GM23338 (cell line): ENCODE data around the gene PRDM9. TPM values are rescaled to one million over a fixed set of nuclear protein-coding genes. Genes with fewer than 3 reads are reported as not detected.

Source experiments
- ATAC-seq: fragments of 200-7000 bp; cut with Tn5 transposase; 3 replicates; pipeline ENCODE4 v1.9.1; 2020
- DNase-seq: peaks from one replicate; pipeline ENCODE4 v3.0.0-alpha.2; 2015; ENCODE audit warnings: low spot score
- H2AFZ ChIP-seq: fragments of 200-600 bp; sonication (generic); 2 replicates; pipeline ENCODE4 v1.8.0; 2016; ENCODE audit warnings: antibody characterized with exemption, mild to moderate bottlenecking, moderate library complexity
- H3F3A ChIP-seq: fragments of 200-600 bp; sonication (generic); replicated peaks from 2 replicates; pipeline ENCODE4 v1.8.0; 2017; ENCODE audit warnings: antibody characterized with exemption, mixed run types, low read depth
- H3K27ac ChIP-seq: fragments of 200-600 bp; sonication (generic); 2 replicates; pipeline ENCODE4 v1.6.1; 2016; ENCODE audit warnings: low read depth
- H3K27me3 ChIP-seq: fragments of 200-600 bp; sonication (generic); 2 replicates; pipeline ENCODE4 v1.8.0; 2016; ENCODE audit warnings: mild to moderate bottlenecking, mixed run types, moderate library complexity; ENCODE audit not compliant: insufficient read depth
- H3K36me3 ChIP-seq: fragments of 200-600 bp; sonication (generic); 2 replicates; pipeline ENCODE4 v1.8.0; 2016; ENCODE audit warnings: mild to moderate bottlenecking; ENCODE audit not compliant: insufficient read depth
- H3K4me1 ChIP-seq: fragments of 200-600 bp; sonication (generic); 2 replicates; pipeline ENCODE4 v1.8.0; 2016; ENCODE audit warnings: mild to moderate bottlenecking, moderate library complexity; ENCODE audit not compliant: insufficient read depth
- H3K4me2 ChIP-seq: fragments of 200-600 bp; sonication (generic); 2 replicates; pipeline ENCODE4 v1.7.1; 2017; ENCODE audit warnings: mixed run types
- H3K4me3 ChIP-seq: fragments of 200-600 bp; sonication (generic); 2 replicates; pipeline ENCODE4 v1.6.1; 2016; ENCODE audit warnings: mixed run types
- H3K79me2 ChIP-seq: fragments of 200-600 bp; sonication (generic); replicated peaks from 2 replicates; pipeline ENCODE4 v1.8.0; 2017; ENCODE audit warnings: mild to moderate bottlenecking; ENCODE audit not compliant: insufficient read depth
- H3K9me2 ChIP-seq: fragments of 200-600 bp; sonication (generic); 2 replicates; pipeline ENCODE4 v1.8.0; 2017; ENCODE audit not compliant: insufficient read depth
- H4K20me1 ChIP-seq: fragments of 200-600 bp; sonication (generic); replicated peaks from 2 replicates; pipeline ENCODE4 v1.8.0; 2017; ENCODE audit warnings: mild to moderate bottlenecking; ENCODE audit not compliant: insufficient read depth
- H3K27ac Mint-ChIP-seq: 2 replicates; pipeline ENCODE4 v1.8.0; 2020; ENCODE audit warnings: inconsistent platforms, mild to moderate bottlenecking, moderate library complexity, mixed read lengths
- H3K27me3 Mint-ChIP-seq: 3 replicates; pipeline ENCODE4 v1.8.0; 2022; ENCODE audit warnings: low read depth, mild to moderate bottlenecking, moderate library complexity, mixed read lengths, inconsistent platforms; ENCODE audit not compliant: insufficient read depth, poor library complexity
- H3K36me3 Mint-ChIP-seq: 3 replicates; pipeline ENCODE4 v1.8.0; 2021; ENCODE audit warnings: low read depth, mild to moderate bottlenecking, inconsistent platforms, moderate library complexity, mixed read lengths
- H3K4me1 Mint-ChIP-seq: 3 replicates; pipeline ENCODE4 v1.8.0; 2020; ENCODE audit warnings: mild to moderate bottlenecking, inconsistent platforms, mixed read lengths
- H3K4me3 Mint-ChIP-seq: 3 replicates; pipeline ENCODE4 v1.8.0; 2021; ENCODE audit warnings: moderate library complexity, mild to moderate bottlenecking, inconsistent platforms, mixed read lengths
- H3K9me3 Mint-ChIP-seq: 3 replicates; pipeline ENCODE4 v1.8.0; 2020; ENCODE audit warnings: moderate library complexity, mild to moderate bottlenecking, inconsistent platforms, mixed read lengths
- CREB1 ChIP-seq: fragments of 250-450 bp; sonication (Bioruptor Pico); IDR thresholded peaks from 2 replicates; pipeline ENCODE4 v1.5.0; 2020; ENCODE audit warnings: low read depth, mild to moderate bottlenecking, moderate library complexity
- EZH2 ChIP-seq: fragments of 200-600 bp; sonication (generic); IDR thresholded peaks from one replicate; pipeline ENCODE4 v1.8.0; 2017; ENCODE audit warnings: antibody characterized with exemption, mild to moderate bottlenecking, low read depth; ENCODE audit not compliant: unreplicated experiment
- EZH2phosphoT487 ChIP-seq: fragments of 200-600 bp; sonication (generic); IDR thresholded peaks from one replicate; pipeline ENCODE4 v1.8.1; 2018; ENCODE audit warnings: antibody characterized with exemption; ENCODE audit not compliant: unreplicated experiment
- JUNB ChIP-seq: IDR thresholded peaks from one replicate; pipeline ENCODE4 v1.6.1; 2016; ENCODE audit warnings: antibody characterized with exemption; ENCODE audit not compliant: unreplicated experiment
- NANOG ChIP-seq: IDR thresholded peaks from 2 replicates; pipeline ENCODE4 v1.6.1; 2016; ENCODE audit warnings: antibody characterized with exemption, borderline replicate concordance
- POLR2AphosphoS5 ChIP-seq: IDR thresholded peaks from 2 replicates; pipeline ENCODE4 v1.6.1; 2016; ENCODE audit warnings: antibody characterized with exemption, low read depth
- STAT1 ChIP-seq: IDR thresholded peaks from one replicate; pipeline ENCODE4 v1.6.1; 2016; ENCODE audit warnings: antibody characterized with exemption; ENCODE audit not compliant: unreplicated experiment
- ZNF114 ChIP-seq: fragments of 250-450 bp; sonication (Bioruptor Pico); IDR thresholded peaks from 2 replicates; pipeline ENCODE4 v1.5.0; 2020; ENCODE audit warnings: mild to moderate bottlenecking, moderate library complexity
- polyA plus RNA-seq: library from polyadenylated mRNA; unstranded; fragments of >200 nt; fragmentation: Nextera tagmentation; extraction: Ambion mirVana; gene quantifications from 2 replicates; pipeline ENCODE4 v1.2.1, GENCODE V29; 2016
- total RNA-seq: library from RNA; depleted of rRNA; stranded (reverse); fragments of >200 nt; shearing (Covaris generic); gene quantifications from 2 replicates; pipeline ENCODE4 v1.2.3, GENCODE V29; 2014
- TF ChIP-seq, protein P1 (sequence below), 2 experiments: fragments of 200-600 bp in 1 of 2; sonication (generic) in 1 of 2; conservative IDR thresholded peaks; 2 replicates each; pipeline versions ENCODE4 v1.5.1 to v1.6.1; 2016 to 2017; ENCODE audit warnings: antibody characterized with exemption in 2 of 2, low read depth in 2 of 2, mild to moderate bottlenecking in 2 of 2, moderate library complexity in 1 of 2
- TF ChIP-seq, protein P2 (sequence below): IDR thresholded peaks from 2 replicates; pipeline ENCODE4 v1.6.1; 2016; ENCODE audit warnings: antibody characterized with exemption
- TF ChIP-seq, protein P3 (sequence below): fragments of 250-450 bp; sonication (Bioruptor Pico); IDR thresholded peaks from 2 replicates; pipeline ENCODE4 v1.5.0; 2020; ENCODE audit warnings: mild to moderate bottlenecking, moderate library complexity
- TF ChIP-seq, protein P4 (sequence below): IDR thresholded peaks from one replicate; pipeline ENCODE4 v1.6.1; 2018; ENCODE audit warnings: antibody characterized with exemption; ENCODE audit not compliant: unreplicated experiment

PRDM9 gene
- total and polyA plus RNA-seq, 2 experiments from 2014 or later = not detected

DNA sequence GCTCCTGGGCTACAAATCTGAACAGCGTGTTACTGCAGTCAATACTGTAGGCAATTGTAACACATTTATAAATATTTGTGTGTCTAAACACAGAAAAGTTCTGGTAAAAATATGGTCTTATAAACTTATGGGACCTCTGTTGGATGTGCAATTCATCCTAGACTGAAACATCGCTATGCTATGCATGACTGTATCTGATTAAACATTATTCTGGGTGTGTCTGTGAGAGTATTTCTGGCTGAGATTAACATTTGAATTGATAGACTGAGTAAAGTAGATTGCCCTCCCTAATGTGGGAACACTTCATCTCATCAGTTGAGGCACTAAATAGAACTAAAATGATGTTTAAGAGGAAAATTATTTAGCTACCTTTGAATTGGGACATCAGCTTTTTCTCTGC is 24.3 kb upstream of the PRDM9 start:
- Histone ChIP-seq H3K36me3 (no peaks in the 10 kb centered on the region), H3K4me2 (no peak overlapping the region), H3K4me3 (no peak overlapping the region), H3K4me1 (no peaks in the 10 kb centered on the region), H4K20me1 (no peaks in the 10 kb centered on the region), H3F3A (no peaks in the 10 kb centered on the region), H3K27me3 (no peaks in the 10 kb centered on the region), H2AFZ (no peak overlapping the region), H3K9me2 (no peaks in the 10 kb centered on the region), H3K79me2 (no peaks in the 10 kb centered on the region), H3K27ac (no peak overlapping the region)
- H3K4me3 Mint-ChIP-seq = no peak overlapping the region
- DNase-seq (no peak), ATAC-seq (no peak)
- H3K36me3 Mint-ChIP-seq = peaks cover 4% of the 10 kb centered on the region; the same call in 1 of the 3 replicates
- TF ChIP-seq JUNB (no peak), CREB1 (no peak), ZNF114 (CRISPR knock-in tag) (no peak), EZH2 (no peak), NANOG (no peak), POLR2AphosphoS5 (no peak), EZH2phosphoT487 (no peak), STAT1 (no peak)
- TF ChIP-seq, protein P1, sequence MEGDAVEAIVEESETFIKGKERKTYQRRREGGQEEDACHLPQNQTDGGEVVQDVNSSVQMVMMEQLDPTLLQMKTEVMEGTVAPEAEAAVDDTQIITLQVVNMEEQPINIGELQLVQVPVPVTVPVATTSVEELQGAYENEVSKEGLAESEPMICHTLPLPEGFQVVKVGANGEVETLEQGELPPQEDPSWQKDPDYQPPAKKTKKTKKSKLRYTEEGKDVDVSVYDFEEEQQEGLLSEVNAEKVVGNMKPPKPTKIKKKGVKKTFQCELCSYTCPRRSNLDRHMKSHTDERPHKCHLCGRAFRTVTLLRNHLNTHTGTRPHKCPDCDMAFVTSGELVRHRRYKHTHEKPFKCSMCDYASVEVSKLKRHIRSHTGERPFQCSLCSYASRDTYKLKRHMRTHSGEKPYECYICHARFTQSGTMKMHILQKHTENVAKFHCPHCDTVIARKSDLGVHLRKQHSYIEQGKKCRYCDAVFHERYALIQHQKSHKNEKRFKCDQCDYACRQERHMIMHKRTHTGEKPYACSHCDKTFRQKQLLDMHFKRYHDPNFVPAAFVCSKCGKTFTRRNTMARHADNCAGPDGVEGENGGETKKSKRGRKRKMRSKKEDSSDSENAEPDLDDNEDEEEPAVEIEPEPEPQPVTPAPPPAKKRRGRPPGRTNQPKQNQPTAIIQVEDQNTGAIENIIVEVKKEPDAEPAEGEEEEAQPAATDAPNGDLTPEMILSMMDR (conservative IDR thresholded peaks at IDR 0.05; ENCODE audit: low read depth in 2 of 2) = no peak
- TF ChIP-seq, protein P2, sequence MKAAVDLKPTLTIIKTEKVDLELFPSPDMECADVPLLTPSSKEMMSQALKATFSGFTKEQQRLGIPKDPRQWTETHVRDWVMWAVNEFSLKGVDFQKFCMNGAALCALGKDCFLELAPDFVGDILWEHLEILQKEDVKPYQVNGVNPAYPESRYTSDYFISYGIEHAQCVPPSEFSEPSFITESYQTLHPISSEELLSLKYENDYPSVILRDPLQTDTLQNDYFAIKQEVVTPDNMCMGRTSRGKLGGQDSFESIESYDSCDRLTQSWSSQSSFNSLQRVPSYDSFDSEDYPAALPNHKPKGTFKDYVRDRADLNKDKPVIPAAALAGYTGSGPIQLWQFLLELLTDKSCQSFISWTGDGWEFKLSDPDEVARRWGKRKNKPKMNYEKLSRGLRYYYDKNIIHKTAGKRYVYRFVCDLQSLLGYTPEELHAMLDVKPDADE = no peak
- TF ChIP-seq, protein P3, sequence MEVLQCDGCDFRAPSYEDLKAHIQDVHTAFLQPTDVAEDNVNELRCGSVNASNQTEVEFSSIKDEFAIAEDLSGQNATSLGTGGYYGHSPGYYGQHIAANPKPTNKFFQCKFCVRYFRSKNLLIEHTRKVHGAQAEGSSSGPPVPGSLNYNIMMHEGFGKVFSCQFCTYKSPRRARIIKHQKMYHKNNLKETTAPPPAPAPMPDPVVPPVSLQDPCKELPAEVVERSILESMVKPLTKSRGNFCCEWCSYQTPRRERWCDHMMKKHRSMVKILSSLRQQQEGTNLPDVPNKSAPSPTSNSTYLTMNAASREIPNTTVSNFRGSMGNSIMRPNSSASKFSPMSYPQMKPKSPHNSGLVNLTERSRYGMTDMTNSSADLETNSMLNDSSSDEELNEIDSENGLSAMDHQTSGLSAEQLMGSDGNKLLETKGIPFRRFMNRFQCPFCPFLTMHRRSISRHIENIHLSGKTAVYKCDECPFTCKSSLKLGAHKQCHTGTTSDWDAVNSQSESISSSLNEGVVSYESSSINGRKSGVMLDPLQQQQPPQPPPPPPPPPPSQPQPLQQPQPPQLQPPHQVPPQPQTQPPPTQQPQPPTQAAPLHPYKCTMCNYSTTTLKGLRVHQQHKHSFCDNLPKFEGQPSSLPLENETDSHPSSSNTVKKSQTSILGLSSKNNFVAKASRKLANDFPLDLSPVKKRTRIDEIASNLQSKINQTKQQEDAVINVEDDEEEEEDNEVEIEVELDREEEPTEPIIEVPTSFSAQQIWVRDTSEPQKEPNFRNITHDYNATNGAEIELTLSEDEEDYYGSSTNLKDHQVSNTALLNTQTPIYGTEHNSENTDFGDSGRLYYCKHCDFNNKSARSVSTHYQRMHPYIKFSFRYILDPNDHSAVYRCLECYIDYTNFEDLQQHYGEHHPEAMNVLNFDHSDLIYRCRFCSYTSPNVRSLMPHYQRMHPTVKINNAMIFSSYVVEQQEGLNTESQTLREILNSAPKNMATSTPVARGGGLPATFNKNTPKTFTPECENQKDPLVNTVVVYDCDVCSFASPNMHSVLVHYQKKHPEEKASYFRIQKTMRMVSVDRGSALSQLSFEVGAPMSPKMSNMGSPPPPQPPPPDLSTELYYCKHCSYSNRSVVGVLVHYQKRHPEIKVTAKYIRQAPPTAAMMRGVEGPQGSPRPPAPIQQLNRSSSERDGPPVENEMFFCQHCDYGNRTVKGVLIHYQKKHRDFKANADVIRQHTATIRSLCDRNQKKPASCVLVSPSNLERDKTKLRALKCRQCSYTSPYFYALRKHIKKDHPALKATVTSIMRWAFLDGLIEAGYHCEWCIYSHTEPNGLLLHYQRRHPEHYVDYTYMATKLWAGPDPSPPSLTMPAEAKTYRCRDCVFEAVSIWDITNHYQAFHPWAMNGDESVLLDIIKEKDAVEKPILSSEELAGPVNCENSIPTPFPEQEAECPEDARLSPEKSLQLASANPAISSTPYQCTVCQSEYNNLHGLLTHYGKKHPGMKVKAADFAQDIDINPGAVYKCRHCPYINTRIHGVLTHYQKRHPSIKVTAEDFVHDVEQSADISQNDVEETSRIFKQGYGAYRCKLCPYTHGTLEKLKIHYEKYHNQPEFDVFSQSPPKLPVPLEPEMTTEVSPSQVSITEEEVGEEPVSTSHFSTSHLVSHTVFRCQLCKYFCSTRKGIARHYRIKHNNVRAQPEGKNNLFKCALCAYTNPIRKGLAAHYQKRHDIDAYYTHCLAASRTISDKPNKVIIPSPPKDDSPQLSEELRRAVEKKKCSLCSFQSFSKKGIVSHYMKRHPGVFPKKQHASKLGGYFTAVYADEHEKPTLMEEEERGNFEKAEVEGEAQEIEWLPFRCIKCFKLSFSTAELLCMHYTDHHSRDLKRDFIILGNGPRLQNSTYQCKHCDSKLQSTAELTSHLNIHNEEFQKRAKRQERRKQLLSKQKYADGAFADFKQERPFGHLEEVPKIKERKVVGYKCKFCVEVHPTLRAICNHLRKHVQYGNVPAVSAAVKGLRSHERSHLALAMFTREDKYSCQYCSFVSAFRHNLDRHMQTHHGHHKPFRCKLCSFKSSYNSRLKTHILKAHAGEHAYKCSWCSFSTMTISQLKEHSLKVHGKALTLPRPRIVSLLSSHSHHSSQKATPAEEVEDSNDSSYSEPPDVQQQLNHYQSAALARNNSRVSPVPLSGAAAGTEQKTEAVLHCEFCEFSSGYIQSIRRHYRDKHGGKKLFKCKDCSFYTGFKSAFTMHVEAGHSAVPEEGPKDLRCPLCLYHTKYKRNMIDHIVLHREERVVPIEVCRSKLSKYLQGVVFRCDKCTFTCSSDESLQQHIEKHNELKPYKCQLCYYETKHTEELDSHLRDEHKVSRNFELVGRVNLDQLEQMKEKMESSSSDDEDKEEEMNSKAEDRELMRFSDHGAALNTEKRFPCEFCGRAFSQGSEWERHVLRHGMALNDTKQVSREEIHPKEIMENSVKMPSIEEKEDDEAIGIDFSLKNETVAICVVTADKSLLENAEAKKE = no peak
- TF ChIP-seq, protein P4, sequence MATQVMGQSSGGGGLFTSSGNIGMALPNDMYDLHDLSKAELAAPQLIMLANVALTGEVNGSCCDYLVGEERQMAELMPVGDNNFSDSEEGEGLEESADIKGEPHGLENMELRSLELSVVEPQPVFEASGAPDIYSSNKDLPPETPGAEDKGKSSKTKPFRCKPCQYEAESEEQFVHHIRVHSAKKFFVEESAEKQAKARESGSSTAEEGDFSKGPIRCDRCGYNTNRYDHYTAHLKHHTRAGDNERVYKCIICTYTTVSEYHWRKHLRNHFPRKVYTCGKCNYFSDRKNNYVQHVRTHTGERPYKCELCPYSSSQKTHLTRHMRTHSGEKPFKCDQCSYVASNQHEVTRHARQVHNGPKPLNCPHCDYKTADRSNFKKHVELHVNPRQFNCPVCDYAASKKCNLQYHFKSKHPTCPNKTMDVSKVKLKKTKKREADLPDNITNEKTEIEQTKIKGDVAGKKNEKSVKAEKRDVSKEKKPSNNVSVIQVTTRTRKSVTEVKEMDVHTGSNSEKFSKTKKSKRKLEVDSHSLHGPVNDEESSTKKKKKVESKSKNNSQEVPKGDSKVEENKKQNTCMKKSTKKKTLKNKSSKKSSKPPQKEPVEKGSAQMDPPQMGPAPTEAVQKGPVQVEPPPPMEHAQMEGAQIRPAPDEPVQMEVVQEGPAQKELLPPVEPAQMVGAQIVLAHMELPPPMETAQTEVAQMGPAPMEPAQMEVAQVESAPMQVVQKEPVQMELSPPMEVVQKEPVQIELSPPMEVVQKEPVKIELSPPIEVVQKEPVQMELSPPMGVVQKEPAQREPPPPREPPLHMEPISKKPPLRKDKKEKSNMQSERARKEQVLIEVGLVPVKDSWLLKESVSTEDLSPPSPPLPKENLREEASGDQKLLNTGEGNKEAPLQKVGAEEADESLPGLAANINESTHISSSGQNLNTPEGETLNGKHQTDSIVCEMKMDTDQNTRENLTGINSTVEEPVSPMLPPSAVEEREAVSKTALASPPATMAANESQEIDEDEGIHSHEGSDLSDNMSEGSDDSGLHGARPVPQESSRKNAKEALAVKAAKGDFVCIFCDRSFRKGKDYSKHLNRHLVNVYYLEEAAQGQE = no peak
- H3K27me3 Mint-ChIP-seq = no peaks in the 10 kb centered on the region
- H3K4me1 Mint-ChIP-seq = no peaks in the 10 kb centered on the region
- H3K9me3 Mint-ChIP-seq = peaks cover 8% of the 10 kb centered on the region; the same call in 2 of the 3 replicates
- H3K27ac Mint-ChIP-seq = no peak overlapping the region
